ACHN (cell line): ENCODE results near the gene HPCAL1.

Experiments used
- DNase-seq: peaks from one replicate; pipeline ENCODE4 v3.0.0-alpha.2; 2015
- in situ Hi-C: cut with HindIII; loops from 2 replicates; pipeline ENCODE4 v1.10.0; 2017; ENCODE audit warnings: low sequenced_read_pairs, low pct_ligation_motif_present, low pct_unique_long_range_greater_than_20kb

The HPCAL1 gene

GRCh38 chr2:10462178-10463083 lies 159.7 kb downstream of the HPCAL1 start:
- no peak for DNase-seq
- in situ Hi-C loops: no loop called here

DNA sequence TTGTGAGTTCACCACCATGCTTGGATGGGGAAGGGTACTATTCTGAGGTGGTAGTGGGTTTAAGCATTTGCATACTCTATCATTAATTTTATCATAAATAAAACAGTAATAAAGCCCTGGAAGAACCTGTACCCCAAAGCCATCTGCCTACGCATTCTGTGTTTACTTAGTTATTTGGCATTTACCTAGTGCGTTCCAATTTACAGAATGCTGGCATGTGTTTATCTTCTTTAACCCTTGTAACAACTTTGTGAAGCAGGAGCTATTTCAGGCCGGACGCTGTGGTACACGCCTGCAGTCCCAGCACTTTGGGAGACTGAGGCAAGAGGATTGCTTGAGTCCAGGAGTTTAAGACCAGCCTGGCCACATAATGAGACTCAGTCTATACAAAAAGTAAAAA lies 163.2 kb downstream of the HPCAL1 start:
- in situ Hi-C loops: no loop called here
- no peak for DNase-seq

DNA sequence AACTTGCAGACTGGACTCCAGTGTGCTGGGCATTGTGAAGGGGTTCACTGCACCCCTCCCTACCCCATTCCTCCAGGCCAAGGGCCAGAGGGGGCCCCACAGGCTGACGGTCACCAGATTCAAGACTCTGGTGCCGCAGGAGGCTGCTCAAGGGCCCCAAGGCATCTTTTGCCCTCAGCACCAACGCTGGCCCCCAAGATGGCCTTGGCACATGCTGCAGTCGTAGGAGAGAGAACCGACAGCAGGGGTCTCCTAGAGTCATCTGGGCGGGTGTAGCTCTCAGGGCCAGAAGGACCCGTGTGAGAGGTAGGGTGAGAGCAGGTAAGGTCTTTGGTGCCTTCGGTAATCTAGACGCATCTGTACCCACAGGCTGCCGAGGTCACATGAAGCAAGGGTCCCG lies 164.1 kb downstream of the HPCAL1 start:
- in situ Hi-C loops: no loop called here
- no peak for DNase-seq

DNA sequence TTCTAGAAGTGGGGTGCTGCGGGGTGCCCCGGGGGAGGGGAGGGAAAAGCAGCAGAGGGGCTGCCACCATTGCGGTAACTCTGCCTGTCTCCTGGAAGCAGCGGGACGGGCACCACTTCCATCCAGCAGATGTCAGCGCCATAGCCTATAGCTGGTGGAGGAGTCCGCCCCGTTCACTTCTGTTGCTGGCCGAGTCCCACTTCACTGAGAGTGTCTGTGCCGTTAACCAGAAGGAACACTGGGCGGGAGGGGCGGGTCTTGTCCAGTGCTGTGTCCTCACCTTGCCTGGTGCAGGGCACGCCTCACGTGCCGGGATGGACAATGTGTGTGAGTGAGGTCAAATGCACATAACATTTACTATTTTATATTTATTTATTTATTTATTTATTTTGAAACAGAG lies 164.7 kb downstream of the HPCAL1 start:
- DNase-seq: no peak
- in situ Hi-C loops: no loop called here

- in situ Hi-C loops: no loop called here
- no peak for DNase-seq
These were observed 166.6 kb downstream of the HPCAL1 start for GRCh38 chr2:10469301-10469700.

DNA sequence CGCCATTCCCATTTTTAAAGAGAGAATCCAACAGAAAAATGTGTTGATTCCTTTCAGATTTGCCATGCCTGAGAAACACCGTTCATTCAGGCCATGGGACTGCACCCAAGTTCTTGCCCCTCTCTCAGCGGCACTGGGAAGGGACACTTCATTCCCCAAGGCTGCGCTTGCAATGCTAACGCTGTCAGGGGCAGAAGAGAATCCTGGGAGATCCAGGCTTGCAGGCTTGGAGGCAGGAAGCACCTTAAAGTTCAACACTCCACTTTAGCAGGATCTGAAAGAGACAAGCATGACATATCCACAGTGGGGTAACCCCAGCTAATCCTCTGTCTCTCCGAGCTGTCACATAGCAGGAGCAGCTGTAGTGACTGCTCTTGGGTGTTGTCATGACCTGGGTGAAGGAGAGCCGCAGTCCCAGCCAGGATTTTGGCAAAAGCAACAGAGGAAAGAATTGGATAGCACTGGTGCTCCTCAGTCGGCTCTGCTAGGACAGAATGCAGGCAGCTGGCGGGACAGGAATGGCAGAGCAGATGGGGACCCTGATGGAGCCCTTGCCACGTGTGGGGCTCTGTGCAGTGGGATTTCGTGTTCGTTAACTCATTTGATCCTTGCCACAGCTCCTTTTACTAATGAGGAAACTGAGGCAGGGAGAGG lies 167.4 kb downstream of the HPCAL1 start:
- no peak for DNase-seq
- in situ Hi-C loops: no loop called here

- in situ Hi-C loops: no loop called here
- no peak for DNase-seq
These were observed 168.4 kb downstream of the HPCAL1 start for GRCh38 chr2:10471046-10471571.

GRCh38 chr2:10471955-10472354 lies 169.3 kb downstream of the HPCAL1 start:
- in situ Hi-C loops: no loop called here
- no peak for DNase-seq

DNA sequence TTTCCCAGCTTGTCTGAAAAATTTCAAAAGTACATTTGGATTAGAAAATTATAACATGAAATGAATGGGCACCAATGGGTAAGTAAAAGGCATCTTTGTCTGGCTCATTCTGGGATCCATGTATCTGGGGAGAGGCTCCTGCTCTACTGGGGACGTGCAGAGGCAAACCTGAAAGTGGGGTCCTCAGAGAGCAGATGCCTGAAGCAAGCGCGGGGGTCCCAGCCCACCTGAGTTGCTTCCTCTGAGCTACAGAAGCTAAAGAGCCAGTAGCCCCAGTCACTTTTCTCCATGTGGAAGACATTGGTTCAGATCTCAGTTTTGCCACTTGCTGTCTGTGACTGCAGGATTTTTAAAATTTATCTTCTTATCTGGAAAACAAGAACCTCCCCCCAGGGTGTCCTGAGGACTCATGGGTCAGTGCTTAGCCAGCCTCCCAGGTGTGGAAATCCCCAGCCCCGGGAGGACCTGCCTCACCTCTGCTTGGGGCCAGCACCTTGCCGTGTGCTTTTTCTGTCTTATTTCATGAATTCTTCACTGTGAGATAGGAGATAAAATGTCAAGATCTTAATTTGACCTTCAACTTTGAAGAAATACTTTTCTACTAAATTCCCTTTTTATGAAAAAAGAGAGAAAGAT lies 170.5 kb downstream of the HPCAL1 start:
- no peak for DNase-seq
- in situ Hi-C loops: no loop called here

DNA sequence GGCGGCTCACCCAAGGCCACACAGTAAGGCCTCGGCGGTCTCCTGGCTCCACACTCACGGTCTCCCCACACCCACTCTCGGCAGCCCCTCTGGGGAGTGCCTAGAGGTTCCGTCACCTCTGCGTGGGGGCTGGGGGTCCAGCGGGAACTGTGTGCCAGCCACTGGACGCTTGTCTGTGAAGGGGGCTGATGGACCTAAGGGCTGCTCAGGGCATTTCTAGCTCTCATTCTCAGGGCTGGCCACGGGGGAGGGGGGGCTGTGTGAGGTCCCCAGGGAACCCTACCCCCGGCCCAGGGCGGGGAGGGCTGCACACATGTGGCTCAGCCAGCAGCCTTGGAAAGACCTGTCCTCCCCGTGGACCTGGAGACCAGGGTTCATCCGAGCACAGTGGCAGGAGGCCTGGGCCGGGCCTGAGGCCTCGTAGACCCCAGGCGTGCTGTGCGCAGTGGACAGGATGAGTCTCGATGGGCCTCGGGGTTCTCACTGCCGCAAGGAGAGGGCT lies 172.6 kb downstream of the HPCAL1 start:
- no peak for DNase-seq
- in situ Hi-C loops: no loop called here

GRCh38 chr2:10475811-10476660 lies 173.3 kb downstream of the HPCAL1 start:
- in situ Hi-C loops: no loop called here
- DNase-seq: no peak

DNA sequence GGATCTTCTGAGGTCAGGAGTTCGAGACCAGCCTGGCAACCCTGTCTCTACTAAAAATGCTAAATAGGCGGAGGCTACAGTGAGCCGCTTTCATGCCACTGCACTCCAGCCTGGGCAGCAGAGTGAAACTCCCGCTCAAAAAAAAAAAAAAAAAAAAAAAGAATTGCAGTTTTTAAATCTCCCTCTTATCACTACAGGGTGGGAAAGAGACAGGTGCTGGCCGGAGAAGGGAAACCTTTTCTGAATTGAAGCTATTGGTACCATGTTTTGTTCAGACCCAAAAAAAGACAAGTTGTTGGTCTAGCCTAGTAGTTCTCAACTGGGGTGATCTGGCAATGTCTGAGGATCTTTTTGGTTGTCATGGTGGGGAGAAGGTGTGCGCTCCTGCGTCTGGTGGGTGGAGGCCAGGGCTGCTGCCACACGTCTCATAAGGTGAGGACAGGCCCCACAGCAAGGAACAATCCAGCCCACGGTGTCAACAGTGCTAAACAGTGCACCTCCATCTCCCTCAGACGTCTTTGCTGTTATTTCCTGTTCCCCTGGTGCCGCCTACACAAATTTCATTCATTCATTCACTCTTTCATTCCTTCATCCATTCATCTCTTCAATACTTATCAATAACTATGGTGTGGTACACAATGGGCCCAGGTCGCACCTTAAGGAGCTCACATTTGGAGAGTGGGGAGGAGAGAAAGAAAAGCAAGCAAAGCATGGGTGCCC lies 174.2 kb downstream of the HPCAL1 start:
- in situ Hi-C loops: no loop called here
- DNase-seq: no peak
